GM18870 (cell line): ENCODE data around the gene ZNF777.
"Not testable (repeated sequence)": the region's sequence is repeated elsewhere in the genome, so short reads cannot be mapped to it uniquely, and the experiment has no call there.

Experiments used
- ATAC-seq: cut with Tn5 transposase; IDR thresholded peaks from one replicate; pipeline ENCODE4 v1.9.1; 2021; ENCODE audit warnings: moderate library complexity; ENCODE audit not compliant: unreplicated experiment

Gene ZNF777

DNA sequence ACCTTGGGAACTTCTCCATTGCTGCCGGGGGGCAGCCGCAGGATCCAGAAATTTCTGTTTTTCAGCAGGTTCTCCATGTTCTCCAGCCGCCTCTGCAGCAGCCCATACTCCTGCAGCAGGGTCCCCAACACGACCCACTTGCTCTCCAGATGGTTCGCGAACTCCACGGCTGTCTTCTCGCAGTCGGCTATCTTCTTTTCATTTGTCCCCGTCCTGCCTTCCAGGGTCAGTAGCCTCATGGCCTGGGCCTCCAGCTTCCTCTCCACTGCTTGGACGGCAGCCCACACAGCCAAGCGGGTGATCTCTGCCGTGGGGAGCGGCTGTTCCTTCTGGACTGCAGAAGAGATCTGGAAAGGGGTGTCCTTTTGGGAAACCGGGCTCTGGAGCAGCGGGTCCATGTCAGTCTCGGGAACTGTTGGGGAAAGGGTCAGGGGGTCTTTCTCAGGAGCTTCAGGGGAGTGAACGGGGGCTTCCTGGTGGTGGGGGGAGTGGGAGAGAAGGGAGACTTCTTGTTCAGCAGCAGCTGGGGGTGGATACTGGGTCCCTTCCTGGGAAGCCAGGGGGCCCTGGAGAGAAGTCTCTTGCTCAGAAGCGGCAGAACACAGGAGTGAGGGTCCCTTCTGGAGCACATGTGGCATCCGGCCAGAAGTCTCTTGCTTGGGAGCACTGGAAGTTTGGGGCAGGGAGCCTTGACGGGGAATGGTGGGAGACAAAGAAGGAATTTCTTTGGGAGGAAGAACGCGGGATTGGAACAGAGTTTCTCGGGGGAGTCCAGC is 5.5 kb downstream of the ZNF777 start:
- no peak for ATAC-seq

- no peak for ATAC-seq
Observed at GRCh38 chr7:149454750-149455149, 6.1 kb downstream of the ZNF777 start.

GRCh38 chr7:149454006-149454405 is 6.9 kb downstream of the ZNF777 start:
- no peak for ATAC-seq

DNA sequence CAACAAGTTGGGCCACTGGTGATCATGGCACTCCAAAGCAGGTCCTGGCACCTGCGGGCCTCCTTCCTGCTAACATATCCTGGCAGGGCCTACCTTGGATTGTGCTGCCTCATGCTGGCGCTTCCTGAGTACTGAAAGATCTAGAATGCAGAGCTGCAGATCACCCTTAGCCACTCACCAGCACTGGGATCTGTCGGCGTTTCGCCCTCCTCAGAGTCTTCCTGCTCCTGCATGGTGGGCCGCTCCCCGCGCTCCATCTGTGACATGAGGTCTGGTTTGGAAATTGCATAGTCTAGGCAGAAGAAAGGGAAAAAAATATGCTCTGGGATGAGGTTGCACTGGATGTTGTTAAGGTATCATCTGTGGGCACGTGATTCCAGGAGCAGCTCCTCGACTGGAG is 10.0 kb downstream of the ZNF777 start:
- no peak for ATAC-seq

DNA sequence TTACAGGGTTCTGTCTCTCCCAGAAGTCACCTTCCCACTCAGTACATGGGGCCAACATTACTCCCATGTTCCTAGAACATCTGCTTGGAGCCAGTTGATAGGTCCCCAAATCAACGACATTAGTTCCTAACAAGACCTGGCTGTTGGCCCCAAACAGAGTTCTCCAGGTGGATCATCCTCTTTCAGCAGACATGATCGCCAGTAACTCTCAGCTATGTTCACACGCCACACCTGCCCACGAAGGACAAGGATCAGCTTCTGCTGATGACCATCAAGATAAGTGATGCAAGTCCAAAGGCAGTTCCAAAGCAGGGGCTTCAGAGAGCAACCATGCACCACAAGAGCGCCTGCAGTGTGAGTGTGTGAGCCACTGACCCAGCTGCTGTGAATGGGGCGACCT is 11.0 kb downstream of the ZNF777 start:
- no peak for ATAC-seq

GRCh38 chr7:149448961-149449360 is 11.9 kb downstream of the ZNF777 start:
- ATAC-seq: no peak

- not testable (repeated sequence) for ATAC-seq
Observed at GRCh38 chr7:149446026-149446425, 14.8 kb downstream of the ZNF777 start.

- no peak for ATAC-seq
Observed at GRCh38 chr7:149444287-149444686, 16.6 kb downstream of the ZNF777 start.

DNA sequence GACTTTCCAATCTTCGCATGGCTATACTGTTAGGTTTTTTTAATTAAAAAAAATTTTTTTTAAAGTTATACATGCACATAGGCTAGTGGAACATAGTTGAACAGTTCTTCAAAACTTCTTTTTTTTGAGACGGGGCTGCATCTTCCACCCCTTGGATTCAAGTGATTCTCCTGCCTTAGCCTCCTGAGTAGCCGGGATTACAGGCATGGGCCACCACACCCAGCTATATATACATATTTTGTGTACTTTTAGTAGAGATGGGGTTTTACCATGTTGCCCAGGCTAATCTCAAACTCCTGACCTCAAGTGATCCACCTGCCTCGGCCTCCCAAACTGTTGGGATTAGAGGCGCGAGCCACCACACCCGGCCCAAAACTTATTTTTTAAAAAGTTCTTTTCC is 17.3 kb downstream of the ZNF777 start:
- no peak for ATAC-seq

DNA sequence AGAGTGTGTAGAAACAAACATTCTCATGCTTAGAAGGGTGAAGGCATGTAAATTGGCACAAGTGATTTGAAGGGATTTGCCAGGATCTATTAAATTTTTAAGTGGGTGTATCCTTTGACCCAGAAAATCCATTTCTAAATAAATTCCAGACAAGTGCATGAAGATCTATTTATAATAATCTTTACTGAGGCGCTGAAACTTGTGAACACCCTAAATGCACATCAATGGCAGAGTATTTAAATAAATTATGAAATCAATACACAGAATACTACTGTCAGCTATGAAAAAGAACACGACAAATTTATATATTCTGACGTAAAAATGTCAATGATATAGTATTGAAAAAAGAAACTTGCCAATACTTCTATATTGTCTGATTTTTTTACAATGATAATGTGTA is 17.9 kb downstream of the ZNF777 start:
- no peak for ATAC-seq

GRCh38 chr7:149440222-149440621 is 20.6 kb downstream of the ZNF777 start:
- no peak for ATAC-seq

GRCh38 chr7:149436358-149436757 is 24.5 kb downstream of the ZNF777 start:
- no peak for ATAC-seq

DNA sequence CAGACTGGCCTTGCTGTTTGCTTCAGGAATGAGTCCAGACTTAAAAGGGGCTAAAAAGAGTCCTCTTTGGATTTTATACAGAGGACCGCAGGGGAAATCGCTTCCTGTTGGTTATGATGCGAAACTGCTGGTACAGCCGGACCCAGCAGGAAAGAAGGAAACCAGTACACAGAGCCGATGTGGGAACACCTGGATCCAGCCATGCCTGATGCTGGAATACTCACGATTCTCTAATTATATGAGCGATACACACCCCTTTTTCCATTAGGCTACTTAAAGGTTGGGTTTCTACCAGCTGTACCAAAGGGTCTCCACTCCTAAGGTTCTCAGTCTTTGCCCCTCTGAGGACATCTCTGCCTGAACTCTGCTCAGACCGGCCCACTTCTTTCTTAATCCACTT is 27.7 kb downstream of the ZNF777 start:
- ATAC-seq: no peak

- ATAC-seq: no peak
Observed at GRCh38 chr7:149432121-149432691, 28.7 kb downstream of the ZNF777 start.

GRCh38 chr7:149431486-149432120 is 29.3 kb downstream of the ZNF777 start:
- ATAC-seq: no peak

GRCh38 chr7:149430192-149430591 is 30.7 kb downstream of the ZNF777 start:
- ATAC-seq: no peak

DNA sequence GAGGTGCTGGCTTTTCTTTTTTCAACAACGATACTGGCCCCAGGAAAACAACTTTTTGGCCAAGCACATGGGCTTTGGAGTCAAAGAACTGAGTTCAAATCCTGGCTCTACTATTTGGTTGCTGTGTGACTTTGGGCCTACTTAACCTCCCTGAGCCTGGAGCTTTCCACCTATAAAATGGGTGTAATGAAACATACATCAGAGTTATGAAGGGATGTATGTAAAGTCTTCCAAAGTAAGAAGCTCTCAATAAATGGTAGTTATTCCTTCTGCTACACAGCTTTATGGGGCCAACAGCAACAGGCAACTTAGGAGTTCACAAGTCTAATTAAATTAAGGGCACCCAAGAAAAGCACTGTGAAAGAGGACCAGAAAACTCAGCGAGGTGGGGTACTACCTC is 33.0 kb downstream of the ZNF777 start:
- no peak for ATAC-seq

DNA sequence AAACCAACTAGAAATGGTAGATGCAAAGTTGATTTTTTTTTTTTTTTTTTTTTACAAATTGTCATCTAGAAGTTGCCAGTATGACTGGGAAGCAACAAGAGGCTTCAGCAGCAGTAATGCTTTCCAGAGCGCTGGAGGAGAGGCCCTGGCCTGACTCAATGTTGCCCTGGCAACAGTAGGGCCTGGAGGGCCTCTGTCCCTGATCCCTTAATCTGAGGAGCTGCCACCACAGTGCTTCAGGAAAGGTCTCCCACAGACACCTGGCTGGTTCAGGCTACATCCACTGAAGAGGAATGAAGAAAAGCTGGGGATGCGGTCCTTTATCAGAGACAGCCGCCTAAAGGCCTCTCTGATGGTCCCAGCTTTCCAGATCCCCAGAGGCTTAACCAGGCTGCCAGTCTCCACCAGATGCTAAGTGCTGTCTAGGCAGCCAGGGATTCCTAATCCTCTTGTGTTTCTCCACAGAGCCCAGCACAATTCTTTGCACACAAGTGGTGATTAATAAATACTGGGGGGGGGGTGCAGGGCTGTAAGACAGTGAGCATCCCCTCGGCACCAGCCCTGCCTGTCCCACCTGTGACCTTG is 33.7 kb downstream of the ZNF777 start:
- ATAC-seq: no peak

DNA sequence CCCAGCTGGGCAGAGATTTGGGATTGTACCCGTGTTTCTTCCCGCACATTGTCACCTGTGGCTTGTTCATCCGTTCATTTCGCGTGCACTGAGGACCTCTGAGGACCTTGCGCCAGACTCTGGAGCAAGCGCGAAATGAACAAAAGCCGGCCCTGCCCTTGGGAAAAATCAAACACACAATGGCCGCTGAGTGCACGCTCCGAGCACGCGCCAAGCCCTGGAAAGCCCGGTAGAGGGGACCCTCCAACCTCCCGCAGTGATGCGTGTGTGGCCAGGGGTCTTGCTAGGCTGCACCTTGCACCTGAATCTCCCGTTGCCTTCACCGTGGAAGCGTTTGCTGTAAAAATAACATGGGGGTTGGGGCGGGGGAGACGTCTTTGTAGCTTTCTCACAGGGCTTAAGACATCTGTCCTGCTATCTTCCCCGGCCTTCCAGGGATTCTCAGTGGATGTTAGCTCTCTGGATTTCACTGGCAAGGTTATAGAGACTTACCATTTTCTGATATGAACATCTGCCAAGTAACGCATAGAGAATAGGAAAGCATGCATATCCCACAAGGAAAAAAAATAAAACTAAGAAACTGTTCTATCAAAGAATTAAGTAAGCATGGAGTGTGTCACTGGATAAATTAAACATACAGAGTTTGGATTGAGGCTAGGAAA is 37.3 kb downstream of the ZNF777 start:
- no peak for ATAC-seq

GRCh38 chr7:149422914-149423301 is 38.0 kb downstream of the ZNF777 start:
- peak; percentile 6 for ATAC-seq

GRCh38 chr7:149422162-149422913 is 38.5 kb downstream of the ZNF777 start:
- peak; percentile 68 for ATAC-seq
